ENCODE results near the gene NDUFS7. TPM values are rescaled to one million over a fixed set of nuclear protein-coding genes. Genes with fewer than 3 reads are reported as not detected.

Gene NDUFS7
- total and polyA plus RNA-seq, 2 donors (not counting 3 experiments of a cell fraction or from before 2014, with no cell fraction given), result 101 to 224 TPM

DNA sequence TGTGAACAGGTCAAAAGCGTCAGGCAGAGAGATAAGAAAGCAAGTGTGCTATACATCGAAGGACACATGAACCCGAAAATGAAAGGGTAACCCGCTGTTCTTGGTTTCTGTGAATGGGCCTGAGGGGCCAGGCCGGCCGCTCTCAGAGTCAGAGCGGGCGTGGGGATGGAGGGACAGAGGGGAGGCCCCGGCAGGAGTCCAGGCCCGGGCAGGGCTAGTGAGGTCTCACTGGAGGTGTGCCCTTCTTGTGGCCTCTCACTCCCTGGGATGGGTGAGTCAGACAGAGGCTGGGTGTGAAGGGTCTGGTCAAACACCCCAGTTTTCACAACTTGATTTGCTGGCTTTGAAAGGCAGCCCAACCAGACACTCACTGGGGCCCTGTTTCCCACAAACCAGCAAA is 17.4 kb upstream of the NDUFS7 start:
- Histone ChIP-seq H3K79me2 (ENCODE audit: control insufficient read depth, insufficient read depth, low read length) (no peaks in the 10 kb centered on the region), H3K9me1 (replicated peaks; ENCODE audit: control insufficient read depth, extremely low read depth, insufficient read depth, low read length) (no peaks in the 10 kb centered on the region), H4K20me1 (replicated peaks; ENCODE audit: control insufficient read depth, extremely low read depth, insufficient read depth, low read length) (no peaks in the 10 kb centered on the region), H2AFZ (ENCODE audit: low read depth, low read length) (no peak overlapping the region), H3K4me3 (replicated peaks in 1 of 3; ENCODE audit: insufficient read depth in 1 of 3, low read depth in 1 of 3, low read length in 3 of 3) (no peak overlapping the region), H3K36me3 (ENCODE audit: control insufficient read depth in 2 of 2, extremely low read depth in 1 of 2, insufficient read depth in 2 of 2, low read length in 2 of 2) (peaks cover 3 to 40% of the 10 kb centered on the region in 2 experiments), H3K9me3 (replicated peaks; ENCODE audit: control insufficient read depth, insufficient read depth, low read length) (no peaks in the 10 kb centered on the region), H3K27ac (ENCODE audit: insufficient read depth, low read depth, low read length) (no peak overlapping the region), H3K27me3 (ENCODE audit: control insufficient read depth in 2 of 2, insufficient read depth in 2 of 2, low read length in 2 of 2) (no peaks in the 10 kb centered on the region), H3K4me1 (ENCODE audit: control insufficient read depth, extremely low read depth, insufficient read depth, low read length) (peaks cover 7% of the 10 kb centered on the region), H3K9ac (replicated peaks; ENCODE audit: extremely low read depth, insufficient read depth, low read length) (no peak overlapping the region), H3K4me2 (ENCODE audit: insufficient read depth, low read length) (no peak overlapping the region)
- no TSS peak for BruUV-seq (replicated peaks)
- POLR2A ChIA-PET, result no interaction called here
- dilution Hi-C loops (cut with MboI; ENCODE audit: extremely low pct_ligation_motif_present, low sequenced_read_pairs) (no loop called here), intact Hi-C loops (cut with micrococcal nuclease) (no loop called here)
- FAIRE-seq, result no peak
- CTCF ChIA-PET, result interaction anchor here (1.3 kb wide), 1 partner anchor 10 kb away, joined by 3 read pairs; no protein-coding TSS in a partner anchor
- TF ChIP-seq FOS (IDR thresholded peaks at IDR 0.05; ENCODE audit: borderline replicate concordance, insufficient read depth, low read length) (no peak), POLR2A (IDR thresholded peaks at IDR 0.05; ENCODE audit: low read depth, low read length) (no peak), GATA2 (IDR thresholded peaks at IDR 0.05; ENCODE audit: insufficient read depth, insufficient read length, low read depth, low read length) (no peak), MYC (IDR thresholded peaks at IDR 0.05; ENCODE audit: low read depth, low read length) (no peak), CTCF (IDR thresholded peaks at IDR 0.05; ENCODE audit: extremely low read depth in 1 of 2, insufficient read depth in 1 of 2, low read depth in 1 of 2, low read length in 2 of 2) (no peak), JUN (IDR thresholded peaks at IDR 0.05; ENCODE audit: borderline replicate concordance, insufficient read depth, insufficient read length, low read depth) (no peak), EZH2 (IDR thresholded peaks at IDR 0.05; ENCODE audit: borderline replicate concordance, low read depth, low read length, severe bottlenecking) (no peak), POLR2AphosphoS5 (IDR thresholded peaks at IDR 0.05; ENCODE audit: insufficient read depth, low read depth, low read length) (no peak)
- TF ChIP-seq, protein P1, sequence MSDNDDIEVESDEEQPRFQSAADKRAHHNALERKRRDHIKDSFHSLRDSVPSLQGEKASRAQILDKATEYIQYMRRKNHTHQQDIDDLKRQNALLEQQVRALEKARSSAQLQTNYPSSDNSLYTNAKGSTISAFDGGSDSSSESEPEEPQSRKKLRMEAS (IDR thresholded peaks at IDR 0.05; ENCODE audit: insufficient read depth, insufficient read length), result no peak
- no peak for DNase-seq (ENCODE audit: low read depth, low spot score)
